ENCODE measurements around the gene SNX10. TPM values are rescaled to one million over a fixed set of nuclear protein-coding genes. Genes with fewer than 3 reads are reported as not detected.

SNX10 gene
- total RNA-seq, 1 experiment from 2014 or later: 9.8 TPM

GRCh38 chr7:26345202-26345601 is 53.5 kb downstream of the SNX10 start:
- no peak overlapping the region for H3K4me3 ChIP-seq
- no peaks in the 10 kb centered on the region for H3K27me3 ChIP-seq (ENCODE audit: insufficient read depth, low read depth)
- peak overlapping the region; percentile 86; the same call in 1 of the 2 replicates for H3K27ac ChIP-seq
- TF ChIP-seq EZH2 (IDR thresholded peaks at IDR 0.05; ENCODE audit: low read depth): no peak
- ChIA-PET POLR2A (ENCODE audit: unreplicated experiment) (no interaction called here), CTCF (interaction anchor here (0.5 to 1.1 kb wide), 3 partner anchors 25 to 453 kb away, joined by 3 to 6 read pairs (median 4); no protein-coding TSS in a partner anchor)
- DNase-seq: no peak
- no peak overlapping the region for H3K4me2 ChIP-seq
- H3K36me3 ChIP-seq (ENCODE audit: low read depth): no peaks in the 10 kb centered on the region
- H3K79me2 ChIP-seq (ENCODE audit: low read depth): no peaks in the 10 kb centered on the region
- intact Hi-C loops (cut with micrococcal nuclease; ENCODE audit: unreplicated experiment): loop anchor here (5.0 kb wide), 2 partner anchors 53 to 263 kb away; partner anchors contain the start of gene SNX10
- no peaks in the 10 kb centered on the region for H3K9me3 ChIP-seq (ENCODE audit: insufficient read depth, low read depth)
- no TSS peak for BruUV-seq (replicated peaks)
- H3F3A ChIP-seq (ENCODE audit: insufficient read depth, low read depth): peaks cover 15% of the 10 kb centered on the region; the same call in 1 of the 2 replicates
- H3K4me1 ChIP-seq (replicated peaks; ENCODE audit: insufficient read depth): peaks cover 42% of the 10 kb centered on the region
- no peaks in the 10 kb centered on the region; the same call in 1 of the 2 replicates for H3K9me2 ChIP-seq (ENCODE audit: insufficient read depth)
- no peaks in the 10 kb centered on the region for H4K20me1 ChIP-seq (ENCODE audit: insufficient read depth)
- no peak overlapping the region for H2AFZ ChIP-seq

- no peaks in the 10 kb centered on the region for H3K9me3 ChIP-seq (ENCODE audit: insufficient read depth, low read depth)
- DNase-seq: no peak
- H3K4me3 ChIP-seq: no peak overlapping the region
- H3K9me2 ChIP-seq (ENCODE audit: insufficient read depth): no peaks in the 10 kb centered on the region; the same call in 1 of the 2 replicates
- no TSS peak for BruUV-seq (replicated peaks)
- peaks cover 42% of the 10 kb centered on the region for H3K4me1 ChIP-seq (replicated peaks; ENCODE audit: insufficient read depth)
- CTCF ChIA-PET: interaction anchor here (0.6 to 1.1 kb wide), 2 partner anchors 24 to 1506 kb away, joined by 6 to 8 read pairs; no protein-coding TSS in a partner anchor
- no peak for TF ChIP-seq EZH2 (IDR thresholded peaks at IDR 0.05; ENCODE audit: low read depth)
- intact Hi-C loops (cut with micrococcal nuclease; ENCODE audit: unreplicated experiment): loop anchor here (2.0 to 5.0 kb wide), 4 partner anchors 54 to 264 kb away; partner anchors contain the start of genes CBX3, HNRNPA2B1 and SNX10
- peak overlapping the region; percentile 86 for H3K27ac ChIP-seq
- peak overlapping the region; percentile 49 for H3K4me2 ChIP-seq
- H3K79me2 ChIP-seq (ENCODE audit: low read depth): no peaks in the 10 kb centered on the region
- POLR2A ChIA-PET (ENCODE audit: unreplicated experiment): interaction anchor here (0.6 kb wide), 1 partner anchor 194 kb away, joined by 5 read pairs; the partner anchor contains the start of gene NFE2L3
- H2AFZ ChIP-seq: no peak overlapping the region
- H3K36me3 ChIP-seq (ENCODE audit: low read depth): no peaks in the 10 kb centered on the region
- no peaks in the 10 kb centered on the region for H3K27me3 ChIP-seq (ENCODE audit: insufficient read depth, low read depth)
- no peaks in the 10 kb centered on the region for H4K20me1 ChIP-seq (ENCODE audit: insufficient read depth)
- H3F3A ChIP-seq (ENCODE audit: insufficient read depth, low read depth): peaks cover 15% of the 10 kb centered on the region; the same call in 1 of the 2 replicates
Measured at GRCh38 chr7:26345837-26346236, 54.2 kb downstream of the SNX10 start.

GRCh38 chr7:26346611-26347203 is 55.0 kb downstream of the SNX10 start:
- TF ChIP-seq EZH2 (IDR thresholded peaks at IDR 0.05; ENCODE audit: low read depth) (no peak), CTCF (conservative IDR thresholded peaks at IDR 0.05) (no peak)
- DNase-seq: peak; percentile 91 to 94
- Histone ChIP-seq H3K27ac (peak overlapping the region; percentile 86), H2AFZ (0 out of 2 replicates have a peak overlapping the region, but pooled peaks have one; percentile 11), H3F3A (ENCODE audit: insufficient read depth, low read depth) (peaks cover 15% of the 10 kb centered on the region; the same call in 1 of the 2 replicates), H3K9me2 (ENCODE audit: insufficient read depth) (no peaks in the 10 kb centered on the region; the same call in 1 of the 2 replicates), H3K4me2 (peak overlapping the region; percentile 49), H3K9me3 (ENCODE audit: insufficient read depth, low read depth) (no peaks in the 10 kb centered on the region), H4K20me1 (ENCODE audit: insufficient read depth) (no peaks in the 10 kb centered on the region), H3K79me2 (ENCODE audit: low read depth) (no peaks in the 10 kb centered on the region), H3K36me3 (ENCODE audit: low read depth) (no peaks in the 10 kb centered on the region), H3K4me1 (replicated peaks; ENCODE audit: insufficient read depth) (peaks cover 42% of the 10 kb centered on the region), H3K4me3 (no peak overlapping the region), H3K27me3 (ENCODE audit: insufficient read depth, low read depth) (no peaks in the 10 kb centered on the region)
- intact Hi-C loops (cut with micrococcal nuclease; ENCODE audit: unreplicated experiment): loop anchor here (2.0 to 5.0 kb wide), 4 partner anchors 54 to 264 kb away; partner anchors contain the start of genes CBX3, HNRNPA2B1 and SNX10
- CTCF ChIA-PET: interaction anchor here (0.6 to 1.1 kb wide), 3 partner anchors 14 to 1505 kb away, joined by 5 to 8 read pairs (median 6); no protein-coding TSS in a partner anchor
- POLR2A ChIA-PET (ENCODE audit: unreplicated experiment): interaction anchor here (0.6 kb wide), 1 partner anchor 194 kb away, joined by 5 read pairs; the partner anchor contains the start of gene NFE2L3
- BruUV-seq (replicated peaks): no TSS peak

All from PC-9 (cell line).